Dermis blood vessel endothelial cell (primary cell): ENCODE results near the gene SOHLH1. TPM values are rescaled to one million over a fixed set of nuclear protein-coding genes. Genes with fewer than 3 reads are reported as not detected.

ENCODE experiments used
- DNase-seq: peaks from one replicate; pipeline ENCODE4 v3.0.0; 2010
- total RNA-seq: library from RNA; depleted of rRNA; stranded (reverse); fragments of >200 nt; gene quantifications from 2 replicates; pipeline ENCODE4 v1.2.3, GENCODE V29; 2014

SOHLH1 gene
- total RNA-seq, 1 donor from 2014 or later = not detected

DNA sequence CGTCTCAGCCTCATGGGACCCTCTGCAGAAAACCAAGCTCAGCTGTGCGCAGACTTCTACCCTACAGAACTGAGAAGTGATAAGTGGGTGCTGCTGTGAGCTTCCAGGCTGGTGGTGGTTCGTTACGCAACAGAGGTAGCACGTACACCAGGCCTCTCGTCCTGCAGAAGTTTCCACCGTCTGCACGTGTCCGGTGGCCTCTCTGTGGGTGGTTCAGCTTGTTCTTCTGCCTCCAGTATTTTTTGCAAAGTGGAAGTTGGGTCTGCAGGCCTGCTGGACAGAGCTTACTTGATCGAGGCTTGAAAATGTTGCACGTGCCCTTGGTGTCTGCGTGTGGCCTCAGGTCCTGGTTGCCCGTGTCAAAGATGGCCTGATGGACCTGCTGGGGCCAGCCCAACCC, 30.2 kb upstream of the SOHLH1 start:
- DNase-seq = no peak

DNA sequence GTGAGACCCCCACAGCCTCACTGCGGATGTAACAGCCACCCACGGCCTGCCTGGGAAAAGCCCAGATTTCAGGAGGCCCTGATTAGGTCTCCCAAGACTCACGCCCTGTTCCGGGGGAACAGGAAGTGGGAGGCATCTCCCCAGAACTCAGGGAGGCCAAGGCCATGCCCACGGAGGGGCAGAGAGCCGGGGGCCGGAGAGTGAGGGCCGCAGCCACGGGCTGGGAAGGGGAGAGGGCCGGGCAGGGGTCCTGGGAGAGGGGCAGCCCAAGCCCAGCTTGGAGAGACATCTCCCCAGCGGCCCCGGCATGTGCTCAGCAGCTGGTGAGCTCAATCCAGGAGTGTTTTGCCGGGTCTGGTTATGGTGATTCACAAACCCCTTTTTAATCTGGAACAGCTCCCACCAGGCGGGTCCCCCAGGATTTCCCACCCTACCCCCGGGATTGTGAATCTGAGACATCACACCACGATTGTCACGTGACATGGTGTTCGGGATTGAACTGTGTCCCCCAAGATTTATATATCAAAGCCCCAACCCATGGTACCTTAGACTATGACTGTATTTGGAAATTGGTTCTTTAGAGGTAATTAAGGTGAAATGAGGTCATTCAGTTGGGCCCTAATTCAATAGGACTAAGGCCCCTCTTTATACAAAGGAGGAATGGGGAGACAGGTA, 29.3 kb upstream of the SOHLH1 start:
- DNase-seq = no peak

DNA sequence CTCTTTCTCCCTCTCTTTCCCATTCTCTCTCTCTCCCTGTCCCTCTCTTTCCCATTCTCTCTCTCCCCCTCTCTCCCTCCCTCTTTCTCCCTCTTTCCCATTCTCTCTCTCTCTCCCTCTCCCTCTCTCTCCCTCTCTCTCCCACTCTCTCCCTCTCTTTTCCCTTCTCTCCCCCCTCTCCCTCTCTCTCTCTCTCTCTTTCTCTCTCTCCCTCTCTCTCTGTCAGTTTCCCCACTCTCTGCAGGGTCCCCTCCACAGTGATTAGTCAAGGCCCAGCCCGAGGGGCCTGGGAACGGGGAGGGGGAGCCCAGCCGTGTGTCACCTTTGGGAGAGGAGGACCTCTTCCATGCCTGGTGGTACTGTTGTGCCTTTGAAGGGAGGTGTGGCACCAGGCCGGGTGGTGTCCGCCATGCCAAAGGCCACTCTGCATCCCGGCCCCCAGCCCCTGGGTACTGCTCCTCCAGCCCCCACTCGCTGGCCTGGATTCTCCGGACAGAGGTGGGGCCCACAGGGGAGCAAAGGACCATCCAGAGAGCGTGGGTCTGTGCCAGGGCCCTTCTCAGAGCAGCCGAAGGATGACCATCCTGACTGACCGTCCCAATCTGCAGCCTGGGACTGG, 28.1 kb upstream of the SOHLH1 start:
- DNase-seq = no peak

DNA sequence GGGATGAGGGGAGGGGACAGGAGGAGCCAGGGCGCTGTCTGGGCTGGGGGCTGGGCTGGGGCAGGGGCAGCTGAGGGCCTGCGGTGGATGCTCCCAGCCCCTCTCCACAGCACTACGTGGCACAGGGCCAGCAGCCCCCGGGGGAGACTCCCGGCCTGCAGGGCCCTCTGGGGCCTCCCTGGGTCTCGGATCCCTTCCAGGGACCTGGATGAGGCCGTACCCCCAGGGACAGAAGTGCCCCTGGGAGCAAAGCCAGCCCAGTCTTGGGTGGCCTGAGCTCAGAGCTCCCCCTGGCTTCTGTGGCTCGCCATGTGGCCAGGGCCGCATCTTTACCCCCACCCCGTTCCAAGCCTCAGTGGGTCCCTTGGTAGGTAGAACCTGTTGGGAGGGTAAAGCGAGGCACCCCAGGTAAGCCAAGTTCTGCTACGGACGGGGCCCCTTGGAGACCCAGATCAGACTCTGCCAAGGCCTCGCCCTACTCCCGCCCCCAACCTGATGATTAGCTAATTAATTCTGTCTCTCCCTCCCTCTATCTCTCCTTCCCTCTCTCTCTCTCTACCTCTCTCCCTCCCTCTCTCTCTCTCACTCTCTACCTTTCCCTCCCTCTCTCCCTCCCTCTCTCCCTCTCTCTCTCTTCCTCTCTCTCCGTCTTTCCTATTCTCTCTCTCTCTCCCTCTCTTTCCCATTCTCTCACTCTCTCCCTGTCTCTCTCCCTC, 27.0 kb upstream of the SOHLH1 start:
- peak; percentile 37 for DNase-seq

DNA sequence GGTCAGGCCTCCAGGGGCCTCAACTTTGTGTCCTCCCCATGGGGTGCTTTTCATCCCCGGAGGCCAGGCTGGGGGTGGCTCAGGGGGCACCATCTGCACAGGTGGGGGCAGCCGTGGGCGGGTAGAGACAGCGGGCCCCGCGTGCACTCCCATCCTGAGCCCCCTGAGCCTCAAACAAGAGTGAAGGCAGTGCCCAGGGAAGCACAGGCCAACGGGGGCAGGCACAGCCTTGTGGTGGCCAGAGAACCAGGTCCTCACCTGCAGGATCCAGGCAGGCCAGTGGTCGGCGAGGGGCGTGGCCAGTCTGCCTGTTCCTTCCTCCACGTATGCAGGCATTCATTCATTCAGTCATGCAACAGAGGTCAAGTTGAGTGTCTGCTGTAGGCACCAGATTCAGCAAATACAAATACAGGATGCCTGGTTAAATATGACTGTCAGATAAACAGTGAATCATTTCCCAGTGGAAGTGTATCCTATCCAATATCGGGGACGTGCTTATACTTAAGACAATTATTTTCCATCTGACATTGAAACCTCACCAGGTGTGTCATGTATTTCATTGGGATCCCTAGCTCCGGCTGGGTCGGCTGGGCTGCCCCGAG, 25.0 kb upstream of the SOHLH1 start:
- peak; percentile 92 for DNase-seq

DNA sequence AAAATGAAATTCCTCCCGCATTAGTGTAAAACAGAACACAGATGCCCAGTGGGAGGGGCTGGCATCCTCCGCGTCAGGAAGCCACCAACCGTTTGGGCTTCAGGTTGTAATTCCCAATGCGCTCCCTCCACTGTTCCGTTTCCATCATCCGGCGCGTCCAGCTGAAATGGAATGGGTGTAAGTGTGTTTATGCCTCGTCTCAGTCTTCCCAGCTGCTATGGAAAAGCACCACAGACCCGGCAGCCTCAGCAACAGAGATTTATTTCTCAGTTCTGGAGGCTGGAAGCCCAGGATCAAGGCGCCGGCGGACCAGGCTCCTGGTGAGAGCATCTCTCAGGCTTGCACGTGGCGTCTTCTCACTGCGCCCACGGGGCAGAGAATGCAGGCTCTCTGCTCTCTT, 23.1 kb upstream of the SOHLH1 start:
- no peak for DNase-seq

DNA sequence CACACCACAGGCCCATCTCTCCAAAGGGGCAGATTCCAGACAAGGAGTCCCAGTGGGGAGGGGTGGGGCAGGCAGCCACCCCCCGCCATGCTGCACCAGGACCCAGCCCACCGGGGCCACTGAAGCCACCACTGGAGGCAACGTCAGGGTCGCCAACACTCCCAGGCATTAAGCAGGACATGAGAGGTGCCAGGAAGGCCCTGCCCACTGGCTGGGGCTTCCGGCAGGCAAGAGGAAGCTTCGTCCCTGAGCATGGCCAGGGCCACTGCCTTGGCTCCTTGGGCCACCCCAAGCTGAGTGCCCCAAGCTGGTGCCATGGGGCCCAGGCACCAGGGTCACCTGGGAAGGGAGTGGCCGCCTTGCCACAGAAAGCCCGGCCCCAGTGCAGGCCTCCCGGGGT, 20.2 kb upstream of the SOHLH1 start:
- no peak for DNase-seq

DNA sequence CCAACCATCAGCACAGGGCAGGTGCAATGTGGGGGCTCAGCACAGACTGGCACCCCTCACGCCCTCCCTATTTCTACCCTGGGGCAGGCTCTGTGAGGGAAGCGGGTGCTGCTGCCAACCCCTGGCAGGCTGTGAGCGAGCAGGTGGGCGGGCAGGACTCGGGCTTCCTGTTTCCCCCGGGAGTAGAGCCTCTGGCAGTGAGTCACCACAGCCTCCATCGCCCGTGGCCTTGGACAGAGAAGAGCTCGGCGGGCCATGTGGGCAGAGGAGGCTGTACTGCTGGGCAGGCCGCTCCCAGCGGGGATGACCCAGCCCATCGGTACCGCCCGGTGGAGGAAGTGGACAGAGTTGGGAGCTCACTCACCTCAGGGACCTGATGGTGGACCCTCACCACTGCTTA, 19.3 kb upstream of the SOHLH1 start:
- DNase-seq = peak; percentile 84

DNA sequence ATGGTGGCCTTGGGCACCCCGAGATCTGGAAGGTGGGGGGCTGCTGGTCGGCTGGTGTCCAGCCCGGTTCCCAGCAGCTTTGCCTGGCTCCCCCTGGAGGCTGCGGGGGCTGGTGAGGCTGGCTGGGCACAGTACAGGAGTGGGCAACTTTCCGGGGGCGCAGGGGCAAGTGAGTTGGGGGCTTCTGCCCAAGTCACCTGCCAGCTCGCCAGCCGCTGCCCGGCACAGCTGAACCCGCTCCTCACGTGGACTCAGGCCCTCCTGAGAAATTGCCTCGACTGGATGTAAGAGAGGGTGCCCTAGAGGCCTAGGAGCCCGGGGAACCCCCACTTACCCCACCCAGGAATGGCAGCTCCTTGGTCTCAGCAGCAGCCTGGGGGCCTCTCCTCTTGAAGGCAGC, 18.1 kb upstream of the SOHLH1 start:
- DNase-seq = no peak

DNA sequence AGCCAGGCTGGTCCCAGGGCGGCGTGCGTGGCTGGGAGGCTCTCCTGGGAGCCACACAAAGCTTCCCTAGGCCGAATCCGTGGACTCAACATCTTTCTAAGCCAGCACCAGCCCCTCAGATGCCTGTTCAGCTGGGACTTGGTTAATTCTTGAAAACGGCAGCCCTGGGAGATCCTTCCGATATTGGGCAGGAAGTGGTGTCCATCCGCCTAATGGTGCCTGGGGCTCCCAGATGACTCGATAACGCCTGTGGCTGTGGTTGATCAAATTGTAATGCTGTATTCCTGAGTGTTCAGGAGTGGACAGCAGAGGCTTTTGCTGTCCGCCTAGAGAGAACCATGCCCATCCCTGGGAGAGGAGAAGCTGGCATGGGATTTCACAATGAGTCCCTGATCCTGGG, 16.8 kb upstream of the SOHLH1 start:
- DNase-seq = no peak

DNA sequence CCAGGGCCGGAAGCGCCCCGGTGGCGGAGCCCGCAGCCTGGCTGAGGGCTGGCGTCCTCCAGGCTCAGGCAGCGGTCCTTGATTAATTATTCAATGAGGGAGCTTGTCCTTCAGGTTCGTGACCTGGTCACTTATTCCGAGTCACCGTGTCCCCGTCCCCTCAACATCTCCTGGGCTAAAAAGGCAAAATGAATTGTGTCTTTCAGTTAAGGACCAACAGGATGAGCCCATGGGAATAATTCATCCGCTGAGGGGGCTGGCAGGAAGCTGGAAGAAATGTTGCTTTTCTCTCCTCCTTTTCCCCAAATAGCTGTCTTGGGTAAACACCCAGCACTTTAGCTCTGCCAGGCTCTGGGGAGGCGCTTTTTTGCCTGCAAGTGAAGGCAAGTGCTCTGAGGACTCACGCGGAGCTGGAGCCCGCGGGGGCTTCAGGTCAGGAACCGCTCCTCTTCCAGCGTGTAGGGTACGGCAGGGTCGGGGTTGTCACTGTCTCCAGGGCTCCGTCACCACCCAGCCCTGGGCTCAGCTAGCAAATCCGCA, 15.8 kb upstream of the SOHLH1 start:
- DNase-seq = no peak

DNA sequence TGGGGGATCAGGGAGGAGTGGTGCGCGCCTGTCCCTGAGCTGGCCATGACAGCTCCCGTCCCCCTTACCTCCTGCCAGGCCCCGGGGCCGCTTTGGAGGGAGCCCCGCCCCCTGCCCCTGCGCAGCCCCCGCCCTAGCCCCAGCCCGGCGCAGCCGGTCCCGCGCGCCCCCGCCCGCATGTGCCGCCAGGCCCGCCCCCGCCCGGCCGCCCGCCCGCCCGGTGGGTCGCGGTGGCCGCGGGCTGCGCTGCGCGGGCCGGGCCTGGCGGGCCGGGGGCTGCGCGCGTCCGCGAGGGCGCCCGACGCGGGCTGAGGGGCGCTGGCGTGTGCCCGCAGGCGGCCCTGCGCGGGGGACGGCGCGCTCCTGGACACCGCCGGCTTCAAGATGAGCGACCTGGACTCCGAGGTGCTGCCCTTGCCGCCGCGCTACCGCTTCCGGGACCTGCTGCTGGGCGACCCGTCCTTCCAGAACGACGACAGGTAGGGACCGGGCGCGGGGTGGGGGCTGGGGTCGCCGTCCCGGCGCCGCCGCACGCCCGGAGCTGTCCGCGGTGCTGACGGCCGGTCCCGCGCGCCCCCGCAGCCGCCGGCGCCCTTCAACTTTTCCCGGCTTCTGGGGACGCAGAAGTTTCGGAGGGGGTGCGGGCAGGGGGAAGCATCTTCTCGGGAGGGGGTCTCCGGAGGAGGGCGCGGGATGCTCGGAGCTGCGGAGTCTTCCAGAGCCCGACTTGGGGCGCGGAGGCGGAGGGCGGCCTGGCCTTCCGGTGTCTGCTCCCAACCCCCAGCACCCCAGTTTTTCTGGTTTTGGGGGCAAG, 15.2 kb upstream of the SOHLH1 start:
- DNase-seq = peak; percentile 27

DNA sequence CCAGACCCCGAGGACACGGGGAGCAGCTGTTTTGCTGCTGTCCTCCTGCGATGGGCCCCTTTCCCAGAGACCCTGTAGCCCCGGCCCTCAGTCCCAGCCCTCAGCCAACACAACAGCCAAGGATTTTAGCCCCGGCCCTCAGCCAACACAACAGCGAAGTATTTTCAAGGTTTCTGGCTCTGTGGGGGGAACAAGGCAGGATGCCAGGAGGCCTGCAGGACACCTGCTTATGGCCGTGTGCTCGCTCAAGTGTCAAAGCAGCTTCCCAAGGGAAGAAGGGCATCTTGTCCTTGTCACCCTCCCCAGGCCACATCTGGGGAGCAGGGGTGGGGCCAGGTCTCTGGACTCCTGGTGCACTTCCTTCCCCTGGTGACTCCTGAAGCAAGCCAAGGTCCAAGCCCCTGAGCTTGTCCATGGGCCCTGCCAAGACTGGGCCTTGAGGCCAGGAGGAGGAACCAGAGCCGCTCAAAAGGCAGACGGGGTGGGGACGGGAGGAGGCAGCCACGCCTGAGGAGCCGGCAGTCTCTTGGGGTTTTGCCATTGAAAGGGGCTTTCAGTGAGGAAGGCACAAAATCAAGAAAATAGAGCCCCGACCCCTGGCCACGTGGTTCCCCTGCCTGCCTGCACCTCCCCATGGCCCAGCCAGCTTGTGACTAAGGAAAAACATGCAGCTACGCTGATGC, 13.5 kb upstream of the SOHLH1 start:
- DNase-seq = no peak

DNA sequence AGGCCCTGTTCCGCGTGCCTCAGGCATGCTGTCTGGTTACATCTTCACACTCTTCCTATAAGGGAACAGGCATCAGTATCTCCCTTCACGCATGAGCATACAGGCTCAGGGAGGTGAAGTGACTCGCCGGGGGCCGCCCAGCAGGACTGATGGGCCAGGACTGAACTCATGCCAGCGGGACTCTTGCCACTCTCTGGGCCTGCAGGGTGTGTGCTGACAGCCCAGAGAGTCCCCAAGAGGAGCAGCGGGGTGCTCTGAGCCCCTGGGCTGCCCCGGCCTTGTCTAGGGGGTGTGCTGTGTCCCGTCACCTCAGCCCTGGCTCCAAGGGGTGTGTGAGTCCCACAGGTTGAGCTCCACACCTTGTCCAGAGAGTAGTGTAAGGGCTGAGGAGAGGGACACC, 12.6 kb upstream of the SOHLH1 start:
- DNase-seq = no peak

DNA sequence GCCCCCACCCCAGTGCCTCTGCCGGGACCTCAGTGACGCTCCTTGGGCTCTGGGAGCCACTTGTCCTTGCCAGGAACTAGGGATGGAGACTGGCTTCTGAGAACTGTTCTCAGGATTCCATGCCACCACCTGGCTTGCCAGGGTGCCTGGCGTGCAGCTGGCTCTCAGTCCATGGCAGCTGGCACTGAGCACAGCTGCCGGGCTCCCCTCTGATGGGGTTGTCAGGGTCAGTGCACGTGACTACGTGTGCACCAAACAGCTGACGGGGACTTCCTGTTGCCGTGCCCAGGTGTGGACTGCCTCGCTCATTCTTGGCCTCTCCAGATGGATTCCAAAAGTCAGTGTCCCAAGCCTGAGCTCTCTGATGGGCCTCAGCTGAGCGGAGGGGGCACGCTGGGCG, 12.1 kb upstream of the SOHLH1 start:
- DNase-seq = no peak

DNA sequence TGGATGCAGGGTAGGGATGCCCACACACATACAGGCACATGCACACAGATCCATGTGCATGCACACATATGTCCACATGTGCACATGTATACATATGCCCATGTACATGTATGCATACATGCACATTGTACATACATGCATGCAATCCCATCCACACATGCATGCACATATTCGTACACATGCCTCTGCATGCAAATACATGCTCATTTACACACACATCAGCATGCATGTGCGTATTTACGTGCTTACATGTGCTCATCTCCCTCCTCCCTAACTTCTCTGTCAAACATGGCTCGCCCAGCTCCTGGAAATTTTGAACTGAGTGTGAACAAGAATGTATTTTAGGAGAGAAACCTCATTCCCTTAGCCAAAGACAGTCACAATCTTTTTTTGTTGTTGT, 8.9 kb upstream of the SOHLH1 start:
- DNase-seq = no peak

DNA sequence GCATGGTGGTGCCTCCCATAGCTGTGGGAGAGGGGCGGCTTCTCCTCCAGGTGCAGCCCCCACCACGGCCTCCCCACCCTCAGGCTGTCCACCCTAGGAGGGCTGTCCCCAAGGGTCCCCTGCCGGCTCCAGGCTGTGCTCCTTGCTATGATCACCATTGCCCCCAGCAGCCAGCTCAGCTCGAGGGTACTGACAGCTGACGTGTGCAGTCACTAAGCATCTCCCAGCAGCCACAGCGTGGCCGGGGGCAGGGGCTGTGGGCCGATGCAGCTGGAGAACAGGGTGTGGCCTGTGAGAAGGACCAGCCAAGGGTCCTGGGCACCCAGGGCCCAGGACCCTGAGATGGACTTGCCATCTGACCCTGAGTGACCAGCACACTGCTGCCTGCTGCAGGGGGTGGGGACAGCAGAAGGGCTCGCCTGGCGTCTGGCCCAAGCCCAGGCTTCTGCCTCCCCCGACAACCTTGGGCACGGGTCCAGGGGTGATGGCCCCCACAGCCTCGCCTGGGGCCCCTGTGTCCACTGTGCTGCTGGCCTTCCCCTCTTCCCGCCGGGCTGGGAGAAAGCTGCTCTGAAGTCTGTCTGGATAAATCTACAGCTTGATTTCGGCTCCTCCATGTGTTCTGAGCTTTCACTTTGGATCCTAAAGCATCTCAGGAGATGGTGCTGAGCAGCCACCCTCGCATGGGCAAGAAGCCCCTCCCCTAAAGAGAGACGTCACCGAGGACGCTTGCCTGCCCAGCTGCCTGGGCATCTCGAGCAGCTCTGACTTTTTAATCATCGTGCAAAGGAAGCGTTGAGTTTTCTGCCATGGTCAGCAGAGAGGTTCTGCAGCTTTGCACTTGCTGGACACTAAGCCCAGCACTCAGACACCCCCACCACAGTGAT, 8.2 kb upstream of the SOHLH1 start:
- DNase-seq = no peak

DNA sequence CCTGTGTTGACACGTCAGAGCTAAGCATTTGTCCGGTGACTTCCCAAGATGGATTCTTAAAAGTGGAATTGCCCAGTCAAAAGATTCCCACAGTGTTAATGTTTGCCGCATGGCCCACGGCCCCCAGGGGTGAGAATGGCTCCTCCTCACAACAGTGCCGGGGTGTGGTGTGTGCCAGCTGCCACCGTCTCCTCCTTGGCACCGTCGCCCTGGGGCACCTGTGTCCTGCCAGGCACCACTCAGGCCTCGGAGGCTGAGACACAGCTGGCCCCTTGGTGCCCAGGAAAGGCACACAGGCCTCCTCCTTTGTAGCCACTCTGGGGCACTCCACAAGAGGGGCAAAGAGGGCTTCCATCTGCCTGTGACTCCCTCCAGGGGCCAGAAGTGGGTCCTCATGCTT, 7.0 kb upstream of the SOHLH1 start:
- no peak for DNase-seq

DNA sequence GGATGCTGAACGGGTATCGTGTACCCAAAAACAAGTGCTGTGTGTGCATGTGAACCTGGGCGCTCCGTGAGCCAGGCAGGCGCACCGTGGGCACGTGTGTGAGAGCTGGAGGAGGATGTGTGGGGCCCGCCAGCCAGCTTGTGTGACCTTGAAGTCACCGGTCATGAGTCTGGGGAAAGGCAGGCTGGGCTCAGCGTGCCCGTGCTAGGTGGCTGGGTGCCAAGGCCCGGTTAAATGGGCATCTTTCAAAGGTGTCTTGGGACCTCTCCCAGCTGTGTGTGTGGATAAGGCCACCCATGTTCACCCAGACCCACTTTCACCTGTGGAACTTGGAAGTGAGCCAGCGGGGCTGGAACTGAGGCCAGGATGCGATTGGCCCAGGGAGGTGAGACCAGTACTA, 6.1 kb upstream of the SOHLH1 start:
- DNase-seq = no peak

DNA sequence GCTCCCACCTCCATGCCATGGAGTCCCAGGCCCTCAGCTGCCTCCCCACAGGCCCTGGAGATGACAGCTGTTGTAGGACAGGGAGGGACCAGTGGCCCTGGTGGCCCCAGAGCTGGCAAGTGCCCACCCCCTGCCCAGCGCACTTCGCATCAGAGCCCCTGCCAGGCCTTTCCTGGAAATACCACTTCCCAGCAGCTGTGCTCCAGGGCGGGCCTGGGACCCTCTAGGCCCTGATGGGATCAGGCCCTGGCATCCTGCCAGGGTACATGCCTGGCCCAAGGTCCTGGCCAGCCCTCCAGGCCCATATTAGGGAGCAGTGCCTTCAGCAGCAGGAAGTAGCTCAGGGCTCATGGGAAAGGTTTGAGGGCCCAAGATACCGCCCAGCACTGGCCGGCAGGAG, 5.2 kb upstream of the SOHLH1 start:
- no peak for DNase-seq

DNA sequence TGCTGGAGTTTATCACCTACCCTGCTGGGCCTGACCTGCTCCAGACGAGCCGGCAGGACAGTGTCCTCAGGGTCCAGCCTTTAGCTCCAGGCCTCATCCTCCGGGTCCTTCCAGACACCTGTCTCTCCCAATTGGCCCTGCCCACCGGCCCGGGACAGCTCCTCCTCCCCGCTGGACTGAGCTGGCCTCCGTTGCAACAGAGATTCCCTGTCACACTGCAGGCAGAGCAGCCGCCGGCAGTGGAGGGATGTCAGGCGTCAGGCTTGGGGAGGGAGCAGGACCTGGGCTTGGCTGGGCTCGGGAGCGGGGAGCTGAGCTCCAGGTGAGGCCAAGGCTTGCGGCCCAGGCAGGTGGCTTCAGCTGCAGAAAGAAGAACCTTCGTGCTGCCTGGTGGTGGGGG, 4.4 kb upstream of the SOHLH1 start:
- no peak for DNase-seq
